ENCODE measurements around the gene MRPL38. TPM values are rescaled to one million over a fixed set of nuclear protein-coding genes. Genes with fewer than 3 reads are reported as not detected.

The MRPL38 gene
- polyA plus RNA-seq, 1 of the 3 experiments (the other 2 are of a cell fraction) = 93.9 TPM

GRCh38 chr17:75893305-75894048, 11.2 kb downstream of the MRPL38 start:
- H3K79me2 ChIP-seq (ENCODE audit: insufficient read depth) = peaks cover 32% of the 10 kb centered on the region
- H3K4me2 ChIP-seq = no peak overlapping the region
- CTCF ChIA-PET = interaction anchor here (0.9 to 16.0 kb wide), 5 partner anchors 11 to 112 kb away, joined by 3 to 214 read pairs (median 24); partner anchors contain the start of genes MRPL38 and TRIM47
- H3K4me3 ChIP-seq (ENCODE audit: low read depth in 2 of 2, low read length in 1 of 2) = no peak overlapping the region
- TF ChIP-seq PBX3 (IDR thresholded peaks at IDR 0.05) (no peak), TEAD4 (IDR thresholded peaks at IDR 0.05; ENCODE audit: borderline replicate concordance, insufficient read depth) (no peak), MAX (IDR thresholded peaks at IDR 0.05; ENCODE audit: low read depth) (no peak), GABPA (IDR thresholded peaks at IDR 0.05; ENCODE audit: low read depth) (no peak), FOSL2 (IDR thresholded peaks at IDR 0.05; ENCODE audit: borderline replicate concordance, low read depth) (no peak), RAD21 (IDR thresholded peaks at IDR 0.05; ENCODE audit: low read length) (no peak), CHD2 (IDR thresholded peaks at IDR 0.05; ENCODE audit: low read length, partially characterized antibody) (no peak), NRF1 (IDR thresholded peaks at IDR 0.05; ENCODE audit: low read depth, low read length) (no peak)
- TF ChIP-seq, protein P1, sequence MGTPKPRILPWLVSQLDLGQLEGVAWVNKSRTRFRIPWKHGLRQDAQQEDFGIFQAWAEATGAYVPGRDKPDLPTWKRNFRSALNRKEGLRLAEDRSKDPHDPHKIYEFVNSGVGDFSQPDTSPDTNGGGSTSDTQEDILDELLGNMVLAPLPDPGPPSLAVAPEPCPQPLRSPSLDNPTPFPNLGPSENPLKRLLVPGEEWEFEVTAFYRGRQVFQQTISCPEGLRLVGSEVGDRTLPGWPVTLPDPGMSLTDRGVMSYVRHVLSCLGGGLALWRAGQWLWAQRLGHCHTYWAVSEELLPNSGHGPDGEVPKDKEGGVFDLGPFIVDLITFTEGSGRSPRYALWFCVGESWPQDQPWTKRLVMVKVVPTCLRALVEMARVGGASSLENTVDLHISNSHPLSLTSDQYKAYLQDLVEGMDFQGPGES (IDR thresholded peaks at IDR 0.05; ENCODE audit: low read depth, low read length) = no peak
- peaks cover 0 to 22% of the 10 kb centered on the region in 2 experiments for H3K36me3 ChIP-seq (replicated peaks in 1 of 2; ENCODE audit: control insufficient read depth in 1 of 2, insufficient read depth in 2 of 2, low read length in 1 of 2)
- no peak overlapping the region for H2AFZ ChIP-seq (ENCODE audit: low read depth)
- no peaks in the 10 kb centered on the region for H3K9me2 ChIP-seq
- no peaks in the 10 kb centered on the region for H4K20me1 ChIP-seq (ENCODE audit: insufficient read depth)
- H3F3A ChIP-seq (replicated peaks; ENCODE audit: insufficient read depth) = peaks cover 33% of the 10 kb centered on the region
- POLR2A ChIA-PET = interaction anchor here (1.0 to 1.5 kb wide), 3 partner anchors 14 to 115 kb away, joined by 3 to 4 read pairs (median 4); no protein-coding TSS in a partner anchor
- H3K4me1 ChIP-seq (ENCODE audit: control insufficient read depth in 1 of 2, insufficient read depth in 2 of 2, low read depth in 1 of 2, low read length in 1 of 2) = peaks cover 9 to 13% of the 10 kb centered on the region in 2 experiments; a peak in 3 of 4 replicates
- no peaks in the 10 kb centered on the region for H3K27me3 ChIP-seq (ENCODE audit: insufficient read depth)
- WGBS (ENCODE audit: low lambda C conversion rate) = 95% methylated on average over 17 of the region's 18 CpGs
- no peak overlapping the region for H3K9ac ChIP-seq
- H3K9me3 ChIP-seq = no peaks in the 10 kb centered on the region
- no peak overlapping the region for H3K27ac ChIP-seq (ENCODE audit: low read depth in 2 of 2, low read length in 1 of 2)
- DNase-seq = no peak

- no peak overlapping the region for H3K4me2 ChIP-seq
- H3K4me1 ChIP-seq (ENCODE audit: control insufficient read depth in 1 of 2, insufficient read depth in 2 of 2, low read depth in 1 of 2, low read length in 1 of 2) = peaks cover 9 to 13% of the 10 kb centered on the region in 2 experiments; a peak in 3 of 4 replicates
- H3K9me2 ChIP-seq = no peaks in the 10 kb centered on the region
- no peak for DNase-seq
- H3K27ac ChIP-seq (ENCODE audit: low read depth in 2 of 2, low read length in 1 of 2) = no peak overlapping the region
- peaks cover 28% of the 10 kb centered on the region for H3F3A ChIP-seq (replicated peaks; ENCODE audit: insufficient read depth)
- no peaks in the 10 kb centered on the region for H4K20me1 ChIP-seq (ENCODE audit: insufficient read depth)
- 95% methylated on average over 11 of the region's 16 CpGs for WGBS (ENCODE audit: low lambda C conversion rate)
- peaks cover 0 to 18% of the 10 kb centered on the region in 2 experiments for H3K36me3 ChIP-seq (replicated peaks in 1 of 2; ENCODE audit: control insufficient read depth in 1 of 2, insufficient read depth in 2 of 2, low read length in 1 of 2)
- POLR2A ChIA-PET = interaction anchor here (1.0 to 1.5 kb wide), 3 partner anchors 13 to 49 kb away, joined by 3 to 4 read pairs (median 3); no protein-coding TSS in a partner anchor
- H3K79me2 ChIP-seq (ENCODE audit: insufficient read depth) = peaks cover 32% of the 10 kb centered on the region
- no peaks in the 10 kb centered on the region for H3K27me3 ChIP-seq (ENCODE audit: insufficient read depth)
- H3K9me3 ChIP-seq = no peaks in the 10 kb centered on the region
- H2AFZ ChIP-seq (ENCODE audit: low read depth) = no peak overlapping the region
- no peak overlapping the region for H3K9ac ChIP-seq
- CTCF ChIA-PET = interaction anchor here (0.9 to 16.0 kb wide), 6 partner anchors 12 to 113 kb away, joined by 3 to 214 read pairs (median 16); partner anchors contain the start of genes MRPL38 and TRIM47
- H3K4me3 ChIP-seq (ENCODE audit: low read depth in 2 of 2, low read length in 1 of 2) = no peak overlapping the region
- TF ChIP-seq SMC3 (IDR thresholded peaks at IDR 0.05; ENCODE audit: low read depth, low read length) (no peak), RXRA (IDR thresholded peaks at IDR 0.05; ENCODE audit: borderline replicate concordance, low read depth) (no peak), EP300 (IDR thresholded peaks at IDR 0.05; ENCODE audit: borderline replicate concordance in 1 of 2, low read depth in 1 of 2, low read length in 1 of 2) (no peak), EZH2phosphoT487 (IDR thresholded peaks at IDR 0.05; ENCODE audit: borderline replicate concordance, low read depth) (no peak), NFIC (IDR thresholded peaks at IDR 0.05; ENCODE audit: borderline replicate concordance) (no peak), MAX (IDR thresholded peaks at IDR 0.05; ENCODE audit: low read depth) (no peak), RCOR1 (IDR thresholded peaks at IDR 0.05; ENCODE audit: low read length) (no peak)
- TF ChIP-seq, protein P2, sequence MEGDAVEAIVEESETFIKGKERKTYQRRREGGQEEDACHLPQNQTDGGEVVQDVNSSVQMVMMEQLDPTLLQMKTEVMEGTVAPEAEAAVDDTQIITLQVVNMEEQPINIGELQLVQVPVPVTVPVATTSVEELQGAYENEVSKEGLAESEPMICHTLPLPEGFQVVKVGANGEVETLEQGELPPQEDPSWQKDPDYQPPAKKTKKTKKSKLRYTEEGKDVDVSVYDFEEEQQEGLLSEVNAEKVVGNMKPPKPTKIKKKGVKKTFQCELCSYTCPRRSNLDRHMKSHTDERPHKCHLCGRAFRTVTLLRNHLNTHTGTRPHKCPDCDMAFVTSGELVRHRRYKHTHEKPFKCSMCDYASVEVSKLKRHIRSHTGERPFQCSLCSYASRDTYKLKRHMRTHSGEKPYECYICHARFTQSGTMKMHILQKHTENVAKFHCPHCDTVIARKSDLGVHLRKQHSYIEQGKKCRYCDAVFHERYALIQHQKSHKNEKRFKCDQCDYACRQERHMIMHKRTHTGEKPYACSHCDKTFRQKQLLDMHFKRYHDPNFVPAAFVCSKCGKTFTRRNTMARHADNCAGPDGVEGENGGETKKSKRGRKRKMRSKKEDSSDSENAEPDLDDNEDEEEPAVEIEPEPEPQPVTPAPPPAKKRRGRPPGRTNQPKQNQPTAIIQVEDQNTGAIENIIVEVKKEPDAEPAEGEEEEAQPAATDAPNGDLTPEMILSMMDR (IDR thresholded peaks at IDR 0.05) = no peak
- TF ChIP-seq, protein P3, sequence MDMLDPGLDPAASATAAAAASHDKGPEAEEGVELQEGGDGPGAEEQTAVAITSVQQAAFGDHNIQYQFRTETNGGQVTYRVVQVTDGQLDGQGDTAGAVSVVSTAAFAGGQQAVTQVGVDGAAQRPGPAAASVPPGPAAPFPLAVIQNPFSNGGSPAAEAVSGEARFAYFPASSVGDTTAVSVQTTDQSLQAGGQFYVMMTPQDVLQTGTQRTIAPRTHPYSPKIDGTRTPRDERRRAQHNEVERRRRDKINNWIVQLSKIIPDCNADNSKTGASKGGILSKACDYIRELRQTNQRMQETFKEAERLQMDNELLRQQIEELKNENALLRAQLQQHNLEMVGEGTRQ (IDR thresholded peaks at IDR 0.05; ENCODE audit: borderline replicate concordance, low read depth, low read length) = no peak
These were observed 12.0 kb downstream of the MRPL38 start for GRCh38 chr17:75892556-75893224.
